NOMO-1 treated with DMSO at 0.1 percent for 48 hours (cell line): Measurements from ENCODE around the gene TRPC5OS.

Source experiments
- DNase-seq: peaks from one replicate; lab custom pipeline; 2025; ENCODE audit not compliant: unreplicated experiment; lab: John Stamatoyannopoulos, UW

Gene TRPC5OS

DNA sequence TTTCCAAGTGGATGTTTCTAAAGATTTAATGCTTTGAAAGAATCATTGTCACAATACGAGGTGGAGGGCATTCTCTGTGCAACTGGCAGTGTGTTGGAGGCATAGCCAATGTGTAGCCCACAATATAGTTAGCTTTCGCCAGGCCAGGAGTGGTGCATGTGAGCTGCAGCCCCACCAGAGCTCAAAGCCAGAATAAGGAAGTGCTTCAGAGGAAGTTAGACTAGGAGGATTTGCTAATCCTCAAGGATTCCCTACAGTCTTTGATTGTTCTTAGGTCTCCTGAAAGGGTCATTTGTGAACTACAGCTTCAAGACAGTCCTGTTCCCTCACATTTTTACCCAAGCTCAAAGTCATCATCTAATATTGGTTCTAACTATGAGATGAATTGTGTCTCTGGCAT lies 16.4 kb downstream of the TRPC5OS start:
- DNase-seq = no peak

GRCh38 chrX:111896148-111896547 lies 20.2 kb downstream of the TRPC5OS start:
- no peak for DNase-seq

- DNase-seq = peak; percentile 34
These were observed 38.6 kb downstream of the TRPC5OS start for GRCh38 chrX:111914398-111915090.

DNA sequence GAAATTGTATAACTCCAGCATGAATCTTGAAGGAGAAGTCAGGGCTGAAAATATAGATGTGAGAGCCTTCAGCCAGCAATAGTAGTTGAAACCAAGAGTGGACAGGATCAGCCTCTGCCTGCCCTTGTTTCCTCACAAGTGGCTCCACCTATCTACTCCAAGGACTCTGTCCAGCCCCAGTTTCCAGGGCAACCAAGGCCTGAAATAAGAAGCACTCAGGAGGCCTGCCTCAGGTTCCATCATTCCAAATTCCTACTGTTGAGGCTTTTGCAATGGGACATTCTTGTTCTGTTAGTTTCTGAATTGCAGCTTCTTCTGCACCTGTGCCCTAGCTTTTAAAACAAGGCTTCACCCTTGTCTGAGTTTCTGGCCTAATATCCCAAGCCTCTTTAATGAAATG lies 41.6 kb downstream of the TRPC5OS start:
- DNase-seq = no peak

- no peak for DNase-seq
These were observed 52.5 kb downstream of the TRPC5OS start for GRCh38 chrX:111928456-111928855.
